HG03469 (cell line): ENCODE data around the gene ZNF561.
"Not testable (repeated sequence)": the region's sequence is repeated elsewhere in the genome, so short reads cannot be mapped to it uniquely, and the experiment has no call there.

ENCODE experiments used
- ATAC-seq: cut with Tn5 transposase; IDR thresholded peaks from one replicate; pipeline ENCODE4 v1.9.1; 2021; ENCODE audit warnings: mild to moderate bottlenecking, moderate library complexity, moderate number of reproducible peaks; ENCODE audit not compliant: unreplicated experiment

ZNF561 gene

DNA sequence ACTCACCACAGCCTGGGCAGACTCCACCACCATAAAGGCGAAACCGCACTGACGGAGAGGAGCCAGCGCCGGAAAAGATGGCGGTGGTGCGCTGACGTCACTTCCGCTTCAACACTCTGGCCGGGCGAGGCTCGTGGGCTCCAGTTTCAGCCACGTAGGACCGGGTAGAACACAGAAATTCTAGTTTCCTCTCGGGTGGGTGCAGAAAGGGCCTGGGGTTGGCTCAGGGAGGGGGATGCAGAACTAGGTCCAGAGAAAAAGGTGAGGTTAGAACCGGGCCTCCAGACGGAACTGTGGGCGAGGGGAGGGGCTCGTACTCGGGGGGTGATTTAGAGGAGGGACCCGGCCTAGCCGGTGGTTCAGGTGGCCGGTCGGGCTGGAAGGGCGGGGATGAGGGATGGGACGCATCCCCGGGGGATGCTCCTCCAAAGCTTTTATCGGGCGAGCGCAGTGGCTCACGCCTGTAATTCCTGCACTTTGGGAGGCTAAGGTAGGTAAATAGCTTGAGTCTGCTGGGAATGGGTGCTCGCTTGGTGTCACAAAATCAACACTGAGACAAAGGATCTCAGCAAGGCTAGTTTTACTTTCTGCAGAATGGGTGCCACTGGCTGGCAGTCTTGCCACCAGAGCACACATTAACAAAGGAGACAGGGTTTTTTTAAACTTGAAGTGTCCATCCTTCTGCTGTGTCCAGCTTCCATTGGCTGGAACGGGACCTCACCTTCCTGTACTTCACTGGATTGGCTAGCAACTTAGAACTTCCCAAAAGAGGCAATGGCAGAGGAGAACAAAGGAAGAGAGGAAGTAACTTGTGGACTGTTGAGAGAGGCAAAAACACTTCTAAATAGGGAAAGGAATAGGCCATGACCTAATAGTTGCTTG is at the start of gene ZNF561:
Gene ZNF561, minus strand, starts transcription at position 77 of the 882 bp plus-strand sequence. CDS start 1,776 bp downstream, outside the sequence.
- ATAC-seq, result no peak

DNA sequence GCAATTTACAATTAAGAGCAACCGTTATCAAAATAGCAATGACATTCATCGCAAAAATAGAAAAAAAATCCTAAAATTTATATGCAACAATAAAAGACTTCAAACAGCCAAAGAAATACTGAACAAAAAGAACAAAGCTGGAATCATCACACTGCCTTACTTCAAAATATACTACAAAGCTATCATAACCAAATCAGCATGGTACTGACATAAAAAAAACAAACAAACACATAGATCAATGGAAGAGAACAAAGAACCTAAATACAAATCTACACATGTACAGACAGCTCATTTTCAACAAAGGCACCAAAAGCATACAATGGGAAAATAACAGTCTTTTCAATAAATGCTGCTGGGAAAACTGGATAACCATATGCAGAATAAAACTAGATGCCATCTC is 47.5 kb upstream of the ZNF561 start:
- ATAC-seq, result no peak

- ATAC-seq, result no peak
Measured at GRCh38 chr19:9667898-9668297, 46.9 kb upstream of the ZNF561 start.

DNA sequence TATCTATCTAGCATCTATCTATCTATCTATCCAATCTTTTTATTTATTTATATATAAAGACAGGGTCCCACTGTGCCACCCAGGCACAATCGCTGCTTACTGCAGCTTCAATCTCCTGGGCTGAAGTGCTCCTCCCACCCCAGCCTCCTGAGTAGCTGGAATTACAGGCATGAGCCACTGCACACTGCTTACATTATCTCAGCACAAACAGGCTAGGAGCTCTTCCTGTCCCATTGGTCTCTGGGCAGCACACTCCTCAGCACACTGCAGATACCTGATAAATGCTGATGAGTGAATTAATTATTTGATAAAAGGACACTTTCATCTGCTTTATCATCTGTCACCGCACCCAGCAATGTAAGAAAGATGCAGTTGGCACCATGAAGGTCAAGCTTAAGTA is 37.7 kb upstream of the ZNF561 start:
- no peak for ATAC-seq

- not testable (repeated sequence) for ATAC-seq
Measured at GRCh38 chr19:9653066-9653555, 32.1 kb upstream of the ZNF561 start.

- not testable (repeated sequence) for ATAC-seq
Measured at GRCh38 chr19:9651464-9651863, 30.4 kb upstream of the ZNF561 start.

GRCh38 chr19:9650345-9650744 is 29.3 kb upstream of the ZNF561 start:
- no peak for ATAC-seq

DNA sequence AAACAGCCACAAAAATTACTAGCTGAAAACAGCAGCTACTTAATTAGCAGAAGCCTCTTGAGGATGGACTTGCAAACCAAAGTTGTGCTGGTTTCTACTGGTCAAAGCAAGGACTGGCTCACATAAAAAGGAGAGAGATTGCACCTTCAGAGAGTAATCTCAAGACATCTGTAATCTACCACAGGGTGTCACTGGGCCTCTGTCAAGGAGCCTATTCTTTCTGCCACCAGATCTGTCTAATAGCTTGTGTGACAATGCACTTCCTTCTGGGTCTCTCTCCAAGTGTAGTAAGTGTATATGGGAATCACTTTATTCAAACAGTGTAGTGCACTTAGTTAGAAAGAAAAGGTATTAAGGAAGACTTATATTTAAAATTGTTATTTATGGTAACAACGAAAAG is 24.4 kb upstream of the ZNF561 start:
- ATAC-seq, result no peak

DNA sequence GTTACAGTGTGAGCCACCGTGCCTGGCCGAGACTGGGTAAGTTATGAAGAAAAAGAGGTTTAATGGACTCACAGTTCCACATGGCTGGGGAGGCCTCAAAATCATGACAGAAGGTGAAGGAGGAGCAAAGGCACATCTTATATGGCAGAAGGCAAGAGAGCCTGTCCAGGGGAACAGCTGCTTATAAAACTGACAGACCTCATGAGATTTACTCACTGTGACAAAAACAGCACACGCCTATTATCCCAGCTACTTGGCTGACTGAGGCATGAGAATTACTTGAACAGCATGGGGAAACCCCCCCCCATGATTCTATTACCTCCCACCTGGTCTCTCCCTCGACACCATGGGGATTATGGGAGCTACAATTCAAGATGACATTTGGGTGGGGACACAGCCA is 23.4 kb upstream of the ZNF561 start:
- no peak for ATAC-seq

DNA sequence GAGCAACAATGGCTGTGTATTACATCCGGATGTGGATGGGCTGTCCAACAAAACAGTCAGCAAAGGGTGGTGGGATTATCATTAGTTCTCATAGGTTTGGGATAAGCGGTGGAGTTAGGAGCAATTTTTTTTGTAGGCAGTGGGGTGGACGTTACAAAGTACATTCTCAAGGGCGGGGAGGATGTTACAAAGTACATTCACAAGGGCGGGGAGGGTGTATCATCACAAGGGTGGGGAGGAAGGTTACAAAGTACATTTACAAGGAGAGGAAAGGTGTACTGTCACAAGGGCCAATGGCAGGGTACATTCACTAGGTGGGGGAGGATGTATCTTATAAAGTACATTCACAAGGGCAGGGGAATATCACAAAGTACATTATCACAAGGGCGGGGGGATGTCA is 20.8 kb upstream of the ZNF561 start:
- no peak for ATAC-seq

DNA sequence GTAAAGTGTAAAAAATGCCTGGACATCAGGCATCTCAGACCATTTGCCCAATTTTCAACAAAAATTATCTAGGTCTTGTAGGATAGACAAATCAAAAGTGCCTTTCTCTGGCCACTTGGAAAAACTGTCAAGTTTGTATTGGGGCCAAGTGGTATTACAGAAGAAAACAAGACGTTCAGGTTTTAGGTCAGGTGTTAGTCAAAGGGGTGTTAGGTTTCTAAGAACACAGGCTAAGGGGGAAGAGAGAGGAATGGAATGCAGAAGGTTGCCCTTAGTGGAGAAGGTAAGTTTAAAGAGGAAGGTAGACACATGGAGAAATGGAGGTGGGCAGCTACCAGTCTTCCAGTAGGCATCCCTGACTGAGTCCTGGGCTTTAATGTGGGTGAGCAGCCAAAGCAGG is 19.9 kb upstream of the ZNF561 start:
- no peak for ATAC-seq

DNA sequence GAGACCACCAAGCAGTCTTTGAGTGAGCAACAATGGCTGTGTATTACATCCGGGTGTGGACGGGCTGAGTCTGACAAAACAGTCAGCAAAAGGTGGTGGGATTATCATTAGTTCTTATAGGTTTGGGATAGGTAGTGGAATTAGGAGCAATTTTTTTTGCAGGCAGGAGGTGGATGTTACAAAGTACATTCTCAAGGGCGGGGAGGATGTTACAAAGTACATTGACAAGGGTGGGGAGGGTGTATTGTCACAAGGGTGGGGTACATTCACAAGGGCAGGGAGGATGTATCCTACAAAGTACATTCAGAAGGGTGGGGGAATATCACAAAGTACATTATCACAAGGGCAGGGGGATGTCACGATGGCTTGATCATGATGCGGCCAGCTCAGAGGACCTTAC is 15.0 kb upstream of the ZNF561 start:
- no peak for ATAC-seq

GRCh38 chr19:9627856-9628255 is 6.8 kb upstream of the ZNF561 start:
- no peak for ATAC-seq

DNA sequence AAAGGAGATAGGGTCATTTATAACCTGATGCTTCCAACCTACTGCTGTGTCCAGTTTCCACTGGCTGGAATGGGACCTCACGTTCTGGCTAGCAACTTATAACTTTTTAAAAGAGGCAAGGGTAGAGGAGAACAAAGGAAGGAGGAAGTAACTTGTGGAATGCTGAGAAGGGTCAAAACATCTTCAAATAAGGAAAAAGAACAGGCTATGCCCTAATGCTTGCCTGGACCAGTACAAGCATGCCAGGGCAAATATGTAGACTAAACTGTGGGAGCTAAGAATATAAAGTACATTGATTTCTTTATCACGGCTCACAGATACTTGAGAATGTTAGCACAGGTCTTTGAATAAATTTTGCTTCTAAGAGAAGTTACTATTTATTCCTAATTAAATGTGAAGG is 1.5 kb upstream of the ZNF561 start:
- ATAC-seq, result no peak

GRCh38 chr19:9620842-9621155 is 233 bp downstream of the ZNF561 start:
- no peak for ATAC-seq

DNA sequence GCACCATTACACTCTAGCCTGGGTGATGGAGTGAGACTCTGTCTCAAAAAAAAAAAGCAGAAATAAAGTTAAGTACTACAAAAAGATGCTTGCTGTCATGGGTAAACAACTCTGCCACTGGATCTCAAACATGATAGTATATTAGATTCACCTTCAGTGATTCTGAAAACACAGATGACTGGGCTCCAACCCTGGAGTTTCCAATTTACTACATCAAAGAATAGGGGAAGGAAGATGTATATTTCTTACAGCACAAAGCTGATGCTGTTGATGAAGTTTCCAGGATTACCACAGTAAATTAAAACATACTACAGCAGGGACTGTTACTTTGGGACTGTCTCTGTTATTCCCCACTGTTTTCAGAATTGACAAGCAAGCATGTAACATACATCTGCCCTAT is 5.2 kb downstream of the ZNF561 start:
- no peak for ATAC-seq

- ATAC-seq, result no peak
Measured at GRCh38 chr19:9610484-9611113, 10.4 kb downstream of the ZNF561 start.

GRCh38 chr19:9608912-9609311 is 12.1 kb downstream of the ZNF561 start:
- ATAC-seq, result no peak

DNA sequence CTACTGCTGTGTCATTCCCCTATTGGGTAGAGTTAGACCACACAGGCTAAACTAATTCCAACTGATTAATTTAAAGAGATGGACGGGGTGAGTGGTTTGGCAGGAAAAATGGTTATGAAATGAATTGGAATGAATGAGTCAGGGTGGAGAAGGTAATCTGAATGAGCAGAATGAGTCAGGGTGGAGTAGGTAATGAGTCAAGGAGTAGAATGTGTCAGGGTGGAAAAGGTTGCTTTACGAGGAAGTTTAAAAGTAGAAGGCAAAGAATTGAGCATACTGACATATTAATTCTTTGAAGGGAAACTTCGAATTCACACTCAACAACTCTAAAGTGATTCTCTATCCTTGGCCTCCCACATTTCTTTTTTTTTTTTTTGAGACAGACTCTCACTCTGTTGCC is 24.0 kb downstream of the ZNF561 start:
- no peak for ATAC-seq

- no peak for ATAC-seq
Measured at GRCh38 chr19:9586764-9587163, 34.3 kb downstream of the ZNF561 start.

DNA sequence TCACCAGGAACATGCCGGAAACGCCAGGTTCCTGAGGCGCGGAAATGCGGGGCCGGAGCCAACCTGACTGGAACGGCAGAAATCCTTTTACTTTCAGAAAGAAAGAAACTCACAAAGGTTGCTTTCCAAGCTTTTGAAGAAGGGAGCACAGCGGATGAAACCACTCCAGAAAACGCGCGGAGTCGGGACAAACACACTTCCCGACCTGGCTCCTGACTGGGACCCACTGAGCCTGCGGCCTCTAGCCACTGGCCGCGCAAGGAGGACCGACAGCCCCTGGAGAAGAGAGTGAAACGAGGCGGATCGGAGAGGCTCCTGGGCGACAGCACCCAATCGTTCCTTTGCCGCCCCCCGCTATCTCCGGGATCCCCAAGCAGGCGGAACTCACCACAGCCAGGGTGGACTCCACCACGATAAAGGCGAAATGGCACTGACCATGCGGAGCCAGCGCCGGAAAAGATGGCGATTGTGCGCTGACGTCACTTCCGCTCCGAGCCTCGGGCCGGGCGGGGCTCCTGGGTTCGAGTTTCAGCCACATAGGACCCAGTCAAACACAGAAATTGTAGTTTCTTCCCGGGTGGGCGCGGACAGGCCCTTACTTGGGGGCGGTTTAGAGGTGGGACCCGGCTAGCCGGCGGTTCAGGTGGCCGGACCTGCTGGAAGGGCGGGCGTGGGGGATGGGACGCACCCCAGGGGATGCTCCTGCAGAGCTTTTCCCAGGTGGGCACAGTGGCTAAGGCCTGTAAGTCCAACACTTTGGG is 36.8 kb downstream of the ZNF561 start, which contains the start of gene ZNF121:
Gene ZNF121, minus strand, starts transcription at position 432 of the 761 bp plus-strand sequence. CDS start 16,407 bp downstream, outside the sequence.
- ATAC-seq, result no peak
